ENCODE measurements around the gene MORF4L1. TPM values are rescaled to one million over a fixed set of nuclear protein-coding genes. Genes with fewer than 3 reads are reported as not detected.

The MORF4L1 gene
- total RNA-seq, 4 donors from 2014 or later = 149 to 330 (median 235) TPM

GRCh38 chr15:78933187-78933822 is 60.6 kb downstream of the MORF4L1 start:
- H3K27me3 ChIP-seq = no peaks in the 10 kb centered on the region
- no peak for DNase-seq
- no peaks in the 10 kb centered on the region for H3K36me3 ChIP-seq
- TF ChIP-seq POLR2A (IDR thresholded peaks at IDR 0.05) = no peak
- no peak for TF ChIP-seq EP300 (IDR thresholded peaks at IDR 0.05; ENCODE audit: low read depth)
- TF ChIP-seq, protein P1, sequence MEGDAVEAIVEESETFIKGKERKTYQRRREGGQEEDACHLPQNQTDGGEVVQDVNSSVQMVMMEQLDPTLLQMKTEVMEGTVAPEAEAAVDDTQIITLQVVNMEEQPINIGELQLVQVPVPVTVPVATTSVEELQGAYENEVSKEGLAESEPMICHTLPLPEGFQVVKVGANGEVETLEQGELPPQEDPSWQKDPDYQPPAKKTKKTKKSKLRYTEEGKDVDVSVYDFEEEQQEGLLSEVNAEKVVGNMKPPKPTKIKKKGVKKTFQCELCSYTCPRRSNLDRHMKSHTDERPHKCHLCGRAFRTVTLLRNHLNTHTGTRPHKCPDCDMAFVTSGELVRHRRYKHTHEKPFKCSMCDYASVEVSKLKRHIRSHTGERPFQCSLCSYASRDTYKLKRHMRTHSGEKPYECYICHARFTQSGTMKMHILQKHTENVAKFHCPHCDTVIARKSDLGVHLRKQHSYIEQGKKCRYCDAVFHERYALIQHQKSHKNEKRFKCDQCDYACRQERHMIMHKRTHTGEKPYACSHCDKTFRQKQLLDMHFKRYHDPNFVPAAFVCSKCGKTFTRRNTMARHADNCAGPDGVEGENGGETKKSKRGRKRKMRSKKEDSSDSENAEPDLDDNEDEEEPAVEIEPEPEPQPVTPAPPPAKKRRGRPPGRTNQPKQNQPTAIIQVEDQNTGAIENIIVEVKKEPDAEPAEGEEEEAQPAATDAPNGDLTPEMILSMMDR (IDR thresholded peaks at IDR 0.05) = no peak
- TF ChIP-seq POLR2AphosphoS5 (IDR thresholded peaks at IDR 0.05) = no peak
- H3K4me1 ChIP-seq = peaks cover 0 to 7% (median 0%) of the 10 kb centered on the region in 4 donors
- WGBS, 2 donors (ENCODE audit: low coverage in 1 of 2) = 87% methylated on average over 12 of the region's 12 CpGs; no CpG with 5 or more reads in 1 of the 2 donors
- H3K27ac ChIP-seq = no peak overlapping the region
- H3K9me3 ChIP-seq = no peaks in the 10 kb centered on the region
- in situ Hi-C loops (cut with MboI; ENCODE audit: low pct_ligation_motif_present in 1 of 4, low pct_unique_long_range_greater_than_20kb in 1 of 4, low sequenced_read_pairs in 3 of 4) = no loop called here
- intact Hi-C loops (cut with DNase I; ENCODE audit: low total_unique reads) = no loop called here
- H3K4me3 ChIP-seq = no peak overlapping the region

DNA sequence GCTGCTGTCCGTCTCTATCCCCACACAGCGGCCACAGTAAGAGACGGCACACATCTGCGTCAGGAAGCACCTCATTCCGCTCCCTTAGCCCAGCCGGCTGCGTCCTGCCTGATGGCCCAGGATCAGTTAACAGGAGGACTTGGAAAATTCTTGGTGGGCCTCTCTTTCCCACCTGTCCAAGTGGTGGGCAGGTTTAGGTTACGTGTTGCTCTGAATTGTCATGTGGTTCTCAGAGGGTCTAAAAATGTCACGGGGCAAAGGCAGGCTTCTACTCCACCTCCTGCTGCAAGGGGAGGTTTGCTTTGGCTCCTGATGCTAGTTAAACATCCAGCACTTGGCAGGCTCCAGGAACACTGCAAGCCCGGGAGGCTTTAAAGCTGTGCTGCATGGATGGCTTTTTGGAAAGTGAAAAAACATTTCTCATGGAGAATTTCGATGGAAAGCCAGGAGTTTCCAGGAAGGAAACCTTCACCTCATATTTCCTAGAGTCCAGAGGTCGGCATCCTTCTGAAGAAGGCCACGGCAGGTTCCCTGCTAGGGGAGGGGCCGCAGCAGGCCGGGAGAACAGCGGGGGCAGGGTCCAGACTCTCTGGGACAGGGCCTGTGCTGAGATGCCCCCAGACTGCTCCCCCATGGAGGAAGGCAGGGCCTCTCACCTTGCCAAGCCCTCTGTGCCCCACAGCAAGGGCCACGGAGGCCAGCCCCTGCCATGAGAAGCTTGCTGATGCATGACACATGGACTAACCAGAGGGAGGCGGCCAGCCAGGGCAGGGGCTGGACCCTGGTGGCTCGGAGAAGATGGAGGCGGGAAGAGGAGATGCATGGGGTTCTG is 61.3 kb downstream of the MORF4L1 start:
- Histone ChIP-seq H3K27ac (peak overlapping the region in 2 of 4 donors; percentile 9 to 37), H3K27me3 (no peaks in the 10 kb centered on the region), H3K4me3 (no peak overlapping the region), H3K9me3 (no peaks in the 10 kb centered on the region), H3K4me1 (peaks cover 0 to 7% (median 0%) of the 10 kb centered on the region in 4 donors), H3K36me3 (no peaks in the 10 kb centered on the region)
- no peak for DNase-seq
- no peak for TF ChIP-seq EP300 (IDR thresholded peaks at IDR 0.05; ENCODE audit: low read depth)
- TF ChIP-seq POLR2AphosphoS5 (IDR thresholded peaks at IDR 0.05) = no peak
- TF ChIP-seq, protein P1 (IDR thresholded peaks at IDR 0.05) = no peak
- TF ChIP-seq POLR2A (IDR thresholded peaks at IDR 0.05) = no peak
- intact Hi-C loops (cut with DNase I; ENCODE audit: low total_unique reads) = no loop called here
- in situ Hi-C loops (cut with MboI; ENCODE audit: low pct_ligation_motif_present in 1 of 4, low pct_unique_long_range_greater_than_20kb in 1 of 4, low sequenced_read_pairs in 3 of 4) = no loop called here
- WGBS, 2 donors (ENCODE audit: low coverage in 1 of 2) = 70 to 83% methylated on average over 1 to 20 of the region's 20 CpGs

GRCh38 chr15:78934655-78935023 is 61.9 kb downstream of the MORF4L1 start:
- H3K4me3 ChIP-seq = no peak overlapping the region
- 80 to 87% methylated on average over 5 of the region's 5 CpGs for WGBS, 2 donors (ENCODE audit: low coverage in 1 of 2)
- peaks cover 0 to 7% (median 0%) of the 10 kb centered on the region in 4 donors for H3K4me1 ChIP-seq
- no peaks in the 10 kb centered on the region for H3K27me3 ChIP-seq
- intact Hi-C loops (cut with DNase I; ENCODE audit: low total_unique reads) (no loop called here), in situ Hi-C loops (cut with MboI; ENCODE audit: low pct_ligation_motif_present in 1 of 4, low pct_unique_long_range_greater_than_20kb in 1 of 4, low sequenced_read_pairs in 3 of 4) (no loop called here)
- no peaks in the 10 kb centered on the region for H3K9me3 ChIP-seq
- H3K36me3 ChIP-seq = no peaks in the 10 kb centered on the region
- no peak for DNase-seq
- no peak for TF ChIP-seq EP300 (IDR thresholded peaks at IDR 0.05; ENCODE audit: low read depth)
- no peak for TF ChIP-seq POLR2A (IDR thresholded peaks at IDR 0.05)
- TF ChIP-seq, protein P1 (IDR thresholded peaks at IDR 0.05) = no peak
- no peak for TF ChIP-seq POLR2AphosphoS5 (IDR thresholded peaks at IDR 0.05)
- peak overlapping the region in 1 of 4 donors; percentile 37 for H3K27ac ChIP-seq

- Histone ChIP-seq H3K9me3 (no peaks in the 10 kb centered on the region), H3K4me3 (no peak overlapping the region), H3K36me3 (no peaks in the 10 kb centered on the region), H3K4me1 (peaks cover 0 to 7% (median 0%) of the 10 kb centered on the region in 4 donors), H3K27me3 (no peaks in the 10 kb centered on the region), H3K27ac (peak overlapping the region in 2 of 4 donors; percentile 37 to 43)
- intact Hi-C loops (cut with DNase I; ENCODE audit: low total_unique reads) (no loop called here), in situ Hi-C loops (cut with MboI; ENCODE audit: low pct_ligation_motif_present in 1 of 4, low pct_unique_long_range_greater_than_20kb in 1 of 4, low sequenced_read_pairs in 3 of 4) (no loop called here)
- 47 to 67% methylated on average over 3 to 14 of the region's 14 CpGs for WGBS, 2 donors (ENCODE audit: low coverage in 1 of 2)
- TF ChIP-seq, protein P1 (IDR thresholded peaks at IDR 0.05) = no peak
- no peak for TF ChIP-seq POLR2AphosphoS5 (IDR thresholded peaks at IDR 0.05)
- TF ChIP-seq POLR2A (IDR thresholded peaks at IDR 0.05) = no peak
- TF ChIP-seq EP300 (IDR thresholded peaks at IDR 0.05; ENCODE audit: low read depth) = no peak
- no peak for DNase-seq
Observed at GRCh38 chr15:78937132-78937739, 64.5 kb downstream of the MORF4L1 start.
